H1 (cell line): ENCODE measurements around the gene RASAL1. TPM values are rescaled to one million over a fixed set of nuclear protein-coding genes. Genes with fewer than 3 reads are reported as not detected.

ENCODE experiments used
- CHD7 ChIP-seq: fragments of 300-600 bp; sonication (generic); IDR thresholded peaks from 2 replicates; pipeline ENCODE4 v1.7.1; 2012; ENCODE audit warnings: low read length, moderate library complexity, mild to moderate bottlenecking, inconsistent platforms; ENCODE audit not compliant: insufficient replicate concordance
- NANOG ChIP-seq: IDR thresholded peaks from 2 replicates; pipeline ENCODE4 v1.6.1; 2011; ENCODE audit warnings: low read length, low read depth, mild to moderate bottlenecking, inconsistent platforms; ENCODE audit not compliant: insufficient read depth, poor library complexity, severe bottlenecking
- RBBP5 ChIP-seq: IDR thresholded peaks from 2 replicates; pipeline ENCODE4 v1.7.1; 2012; ENCODE audit warnings: low read depth, mild to moderate bottlenecking, inconsistent platforms, low read length, moderate library complexity, borderline replicate concordance
- SAP30 ChIP-seq: fragments of 300-600 bp; sonication (generic); IDR thresholded peaks from 2 replicates; pipeline ENCODE4 v1.7.1; 2012; ENCODE audit warnings: low read length, moderate library complexity, mild to moderate bottlenecking, inconsistent platforms; ENCODE audit not compliant: insufficient read depth, insufficient replicate concordance
- SIN3A ChIP-seq, 2 experiments: IDR thresholded peaks in 1 of 2; conservative IDR thresholded peaks in 1 of 2; 2 replicates each; pipeline ENCODE4 v1.6.1; 2011 to 2012; ENCODE audit warnings: low read length in 2 of 2, improper control_type of control experiment in 1 of 2, low read depth in 1 of 2, mild to moderate bottlenecking in 1 of 2
- TEAD4 ChIP-seq: IDR thresholded peaks from 2 replicates; pipeline ENCODE4 v1.6.1; 2012; ENCODE audit warnings: low read depth, low read length, inconsistent platforms, mixed read lengths
- polyA plus RNA-seq, 7 experiments: library from polyadenylated mRNA; depleted of rRNA in 3 of 7; stranded (reverse) in 5 of 7; unstranded in 2 of 7; fragments of >200 nt in 5 of 7; fragments of 200-250 nt in 2 of 7; gene quantifications; 1 replicate in 5 of 7; 2 replicates in 1 of 7; 4 replicates in 1 of 7; pipeline versions ENCODE4 v1.2.1 to v1.2.3, GENCODE V29; 2011 to 2013; ENCODE audit warnings: missing spikeins in 2 of 7, mixed read lengths in 2 of 7
- total RNA-seq: library from RNA; stranded (reverse); fragmentation: NEBNext Ultra II Directional; extraction: Animal tissue kit (Norgen Biotek cat#: 25700); gene quantifications from 2 replicates; pipeline ENCODE4 v1.2.1, GENCODE V29; 2021
- TF ChIP-seq, protein P1 (sequence below): IDR thresholded peaks from 2 replicates; pipeline ENCODE4 v1.6.1; 2012; ENCODE audit warnings: inconsistent platforms
- TF ChIP-seq, protein P2 (sequence below): IDR thresholded peaks from 2 replicates; pipeline ENCODE4 v1.6.1; 2012; ENCODE audit warnings: low read length, inconsistent platforms

Gene RASAL1
- total and polyA plus RNA-seq, 2 of the 8 experiments (the other 6 are each of a cell fraction or from before 2014, with no cell fraction given): 3.7 to 5.0 TPM

DNA sequence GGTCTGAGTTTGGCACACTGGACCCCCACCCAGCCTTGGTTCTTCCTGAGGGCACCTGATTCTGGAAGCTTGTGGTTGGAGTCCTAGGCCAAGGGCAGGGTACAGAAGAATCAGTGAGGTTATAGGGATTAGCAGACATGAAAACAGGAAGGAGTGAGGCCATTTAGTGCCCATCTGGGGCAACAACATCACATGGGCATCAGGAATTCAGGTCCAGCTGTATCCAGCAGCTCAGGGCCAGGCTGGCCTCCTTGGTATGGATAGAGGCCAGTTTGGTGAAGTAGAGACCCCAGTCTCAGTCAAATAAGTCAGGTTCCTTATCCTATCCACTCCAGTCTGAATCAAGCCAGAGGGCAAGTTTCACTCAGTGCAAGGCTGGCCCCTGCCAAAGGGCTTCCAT, 36.2 kb downstream of the RASAL1 start (continued):
- TF ChIP-seq CHD7 (no peak), SAP30 (no peak), TEAD4 (no peak), SIN3A (conservative IDR thresholded peaks at IDR 0.05 in 1 of 2, IDR thresholded peaks at IDR 0.05 in 1 of 2; ENCODE audit: low read depth in 1 of 2, low read length in 2 of 2) (no peak), RBBP5 (no peak), NANOG (no peak)
- TF ChIP-seq, protein P1, sequence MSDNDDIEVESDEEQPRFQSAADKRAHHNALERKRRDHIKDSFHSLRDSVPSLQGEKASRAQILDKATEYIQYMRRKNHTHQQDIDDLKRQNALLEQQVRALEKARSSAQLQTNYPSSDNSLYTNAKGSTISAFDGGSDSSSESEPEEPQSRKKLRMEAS: no peak
- TF ChIP-seq, protein P2, sequence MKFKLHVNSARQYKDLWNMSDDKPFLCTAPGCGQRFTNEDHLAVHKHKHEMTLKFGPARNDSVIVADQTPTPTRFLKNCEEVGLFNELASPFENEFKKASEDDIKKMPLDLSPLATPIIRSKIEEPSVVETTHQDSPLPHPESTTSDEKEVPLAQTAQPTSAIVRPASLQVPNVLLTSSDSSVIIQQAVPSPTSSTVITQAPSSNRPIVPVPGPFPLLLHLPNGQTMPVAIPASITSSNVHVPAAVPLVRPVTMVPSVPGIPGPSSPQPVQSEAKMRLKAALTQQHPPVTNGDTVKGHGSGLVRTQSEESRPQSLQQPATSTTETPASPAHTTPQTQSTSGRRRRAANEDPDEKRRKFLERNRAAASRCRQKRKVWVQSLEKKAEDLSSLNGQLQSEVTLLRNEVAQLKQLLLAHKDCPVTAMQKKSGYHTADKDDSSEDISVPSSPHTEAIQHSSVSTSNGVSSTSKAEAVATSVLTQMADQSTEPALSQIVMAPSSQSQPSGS: no peak
